ENCODE measurements around the gene TBC1D20. TPM values are rescaled to one million over a fixed set of nuclear protein-coding genes. Genes with fewer than 3 reads are reported as not detected.
A peak's percentile ranks its signal among the peaks of the same experiment; 100 is the strongest.
"Not testable (repeated sequence)": the region's sequence is repeated elsewhere in the genome, so short reads cannot be mapped to it uniquely, and the experiment has no call there.

The TBC1D20 gene, protein sequence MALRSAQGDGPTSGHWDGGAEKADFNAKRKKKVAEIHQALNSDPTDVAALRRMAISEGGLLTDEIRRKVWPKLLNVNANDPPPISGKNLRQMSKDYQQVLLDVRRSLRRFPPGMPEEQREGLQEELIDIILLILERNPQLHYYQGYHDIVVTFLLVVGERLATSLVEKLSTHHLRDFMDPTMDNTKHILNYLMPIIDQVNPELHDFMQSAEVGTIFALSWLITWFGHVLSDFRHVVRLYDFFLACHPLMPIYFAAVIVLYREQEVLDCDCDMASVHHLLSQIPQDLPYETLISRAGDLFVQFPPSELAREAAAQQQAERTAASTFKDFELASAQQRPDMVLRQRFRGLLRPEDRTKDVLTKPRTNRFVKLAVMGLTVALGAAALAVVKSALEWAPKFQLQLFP
- 12.6 TPM for total RNA-seq

DNA sequence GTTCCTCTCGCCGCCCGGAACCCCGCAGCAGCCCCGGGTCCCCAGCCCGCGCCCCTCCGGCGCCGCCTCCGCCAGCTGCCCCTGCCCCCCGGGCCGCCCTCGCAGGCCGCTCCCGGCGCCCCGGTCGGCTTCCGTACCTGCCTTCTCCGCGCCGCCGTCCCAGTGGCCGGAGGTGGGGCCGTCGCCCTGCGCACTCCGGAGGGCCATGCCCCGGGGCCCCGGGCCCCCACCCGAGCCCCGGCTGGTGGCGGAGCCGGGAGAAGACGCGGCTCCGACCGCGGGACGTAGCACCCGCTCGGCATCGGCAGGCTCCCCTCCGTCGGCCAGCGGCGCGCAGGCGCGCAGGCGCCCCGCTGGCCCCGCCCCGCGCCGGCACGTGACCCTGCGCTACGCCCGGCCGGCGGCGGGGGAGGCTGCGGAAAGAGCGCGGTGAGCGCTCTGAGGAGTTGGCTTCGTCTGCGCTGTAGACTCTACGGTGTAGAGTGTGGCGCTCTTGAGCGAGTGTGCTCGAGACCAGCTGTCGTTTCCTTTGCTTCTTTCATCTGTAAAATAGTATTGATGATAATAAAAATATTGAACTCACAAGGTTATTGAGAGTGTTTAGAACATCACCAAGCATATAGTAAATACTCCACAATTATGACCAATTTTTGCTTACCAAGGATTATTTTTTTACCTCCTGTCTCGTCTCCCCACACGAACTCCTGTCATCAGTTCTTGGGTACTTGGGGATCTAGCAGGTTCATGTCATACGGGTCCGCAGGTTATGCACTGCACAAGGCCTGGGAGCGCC lies at the start of gene TBC1D20:
TSS of gene TBC1D20 (minus strand) at position 335 of the 793 bp plus-strand sequence. CDS start at position 207, 128 bp downstream.
- DNase-seq (ENCODE audit: low spot score): peak; percentile 86
- peak; percentile 93 for ATAC-seq

DNA sequence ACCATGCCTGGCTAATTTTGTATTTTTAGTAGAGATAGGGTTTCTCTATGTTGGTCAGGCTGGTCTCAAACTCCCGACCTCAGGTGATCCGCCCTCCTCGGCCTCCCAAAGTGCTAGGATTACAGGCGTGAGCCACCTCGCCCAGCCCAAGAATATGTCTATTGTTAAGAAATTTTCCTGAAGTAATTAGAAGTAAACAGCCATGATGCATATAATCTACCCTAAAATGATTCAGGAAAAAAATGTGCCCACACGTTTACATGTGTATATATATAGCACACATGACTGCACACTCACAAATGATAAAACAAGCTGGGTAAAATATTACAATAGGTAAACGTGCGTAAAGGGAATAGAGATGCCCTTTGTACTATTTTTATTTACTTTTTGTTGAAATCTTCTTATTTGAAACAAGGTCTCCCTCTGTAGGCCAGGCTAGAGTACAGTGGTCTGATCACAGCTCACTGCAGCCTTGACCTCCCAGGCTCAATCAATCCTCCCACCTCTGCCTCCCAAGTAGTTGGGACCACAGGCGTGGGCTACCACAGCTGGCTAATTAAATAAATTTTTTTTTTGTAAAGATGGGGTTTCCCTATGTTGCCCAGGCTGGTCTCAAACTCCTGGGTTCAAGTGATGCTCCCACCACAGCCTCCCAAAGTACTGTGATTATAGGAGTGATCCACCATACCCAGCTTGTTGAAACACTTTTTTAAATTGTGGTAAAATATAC lies 48.2 kb upstream of the TBC1D20 start:
- peak; percentile 48 for DNase-seq (ENCODE audit: low spot score)

DNA sequence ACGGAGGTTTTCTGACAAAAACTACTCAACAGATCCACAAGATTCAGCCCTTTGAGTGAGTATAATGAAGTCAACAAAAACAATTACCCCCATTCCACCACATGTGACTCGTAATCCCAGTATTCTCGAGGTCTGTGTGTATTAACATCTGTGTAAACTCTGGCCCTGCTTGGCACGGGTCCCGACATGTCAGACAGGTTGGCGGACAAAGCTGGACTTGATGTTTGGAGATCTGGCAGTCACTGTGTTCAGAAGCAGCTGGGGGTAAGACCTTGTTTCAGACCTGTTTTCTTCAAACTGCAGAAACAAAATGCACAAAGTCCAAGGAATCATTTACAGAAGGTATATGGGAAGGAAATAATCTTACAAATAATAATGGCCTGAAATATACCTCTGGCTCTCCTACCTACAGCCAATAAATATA lies 46.0 kb upstream of the TBC1D20 start:
- not testable (repeated sequence) for DNase-seq (ENCODE audit: low spot score)
- ATAC-seq: peak; percentile 81

More for the DNA sequence above, 48.2 kb upstream of the TBC1D20 start:
- ATAC-seq: peak; percentile 89

DNA sequence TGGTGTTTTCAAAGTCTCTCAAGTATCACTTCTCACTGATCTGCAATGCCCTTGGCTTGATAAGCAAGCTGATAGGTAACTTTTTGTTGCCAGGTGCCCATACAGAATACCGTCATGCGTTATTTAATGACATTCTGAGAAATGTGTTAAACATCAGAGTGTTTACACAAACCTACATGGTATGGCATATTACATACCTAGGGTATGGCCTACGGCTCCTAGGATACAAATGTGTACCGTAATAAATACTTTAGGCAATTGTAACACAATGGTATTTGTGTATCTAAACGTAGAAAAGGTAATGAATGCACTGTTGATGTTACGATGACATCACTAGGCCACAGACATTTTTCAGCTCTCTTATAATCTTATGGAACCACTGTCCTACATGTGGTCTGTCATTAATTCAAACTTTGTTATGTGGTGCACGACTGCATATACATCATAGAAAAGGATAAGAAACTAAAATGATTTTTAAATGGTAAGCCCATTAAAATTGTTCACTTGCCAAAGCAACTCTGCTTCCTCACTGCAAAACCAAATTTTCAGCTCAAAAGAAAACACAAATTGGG lies 45.5 kb upstream of the TBC1D20 start:
- no peak for ATAC-seq
- no peak for DNase-seq (ENCODE audit: low spot score)

DNA sequence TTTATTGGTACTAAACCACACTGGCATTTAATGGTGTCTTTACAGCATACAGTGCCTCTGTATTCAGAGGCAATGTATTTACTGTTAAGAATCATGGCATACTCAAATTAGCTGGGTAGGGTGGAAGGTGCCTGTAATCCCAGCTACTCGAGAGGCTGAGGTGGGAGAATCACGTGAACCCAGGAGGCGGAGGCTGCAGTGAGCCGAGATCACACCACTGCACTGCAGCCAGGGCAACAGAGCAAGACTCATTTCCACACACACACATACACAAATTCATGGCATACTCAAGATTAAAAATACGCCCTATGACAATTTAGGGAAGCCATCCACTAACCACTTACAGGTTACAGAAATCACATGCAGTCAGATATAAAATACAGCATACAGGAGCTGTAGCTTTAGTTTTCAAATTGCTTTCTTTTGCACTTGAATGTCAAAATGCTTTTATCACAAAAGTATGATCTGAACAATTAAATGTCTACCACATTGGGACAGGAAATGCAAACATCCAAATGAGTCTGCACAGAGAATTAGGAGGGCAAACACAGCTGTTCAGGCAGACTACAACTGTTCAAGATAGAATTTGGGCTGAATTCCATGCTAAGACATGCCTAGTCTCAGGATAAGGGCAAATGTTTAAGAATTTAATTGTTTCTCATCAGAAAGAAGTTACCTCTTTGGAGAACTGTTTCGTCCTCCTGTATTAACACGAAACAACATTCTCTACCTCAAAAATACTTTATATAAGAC lies 44.8 kb upstream of the TBC1D20 start:
- ATAC-seq (no peak), DNase-seq (ENCODE audit: low spot score) (no peak)

DNA sequence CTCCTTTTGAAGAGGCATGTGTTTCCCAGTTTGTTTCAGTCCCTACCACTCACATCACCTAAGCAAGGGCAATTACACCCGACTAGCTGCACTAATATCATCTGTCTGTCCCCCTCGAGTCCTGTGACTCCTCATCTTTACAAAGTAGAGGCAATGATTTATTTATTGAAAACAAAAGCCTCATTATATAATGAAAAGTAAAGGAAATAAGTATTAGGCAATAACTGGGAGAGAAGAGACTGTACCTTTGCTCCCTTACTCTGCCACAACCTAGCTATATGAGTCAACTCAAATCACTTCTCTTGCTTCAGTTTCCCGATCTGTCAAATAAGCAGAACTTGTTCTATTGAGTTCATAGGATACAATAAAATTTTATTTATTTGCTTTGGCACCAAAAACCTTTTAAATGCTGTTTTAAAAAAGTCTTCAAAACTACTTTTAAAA lies 42.3 kb upstream of the TBC1D20 start:
- ATAC-seq (peak; percentile 64), DNase-seq (ENCODE audit: low spot score) (no peak)

DNA sequence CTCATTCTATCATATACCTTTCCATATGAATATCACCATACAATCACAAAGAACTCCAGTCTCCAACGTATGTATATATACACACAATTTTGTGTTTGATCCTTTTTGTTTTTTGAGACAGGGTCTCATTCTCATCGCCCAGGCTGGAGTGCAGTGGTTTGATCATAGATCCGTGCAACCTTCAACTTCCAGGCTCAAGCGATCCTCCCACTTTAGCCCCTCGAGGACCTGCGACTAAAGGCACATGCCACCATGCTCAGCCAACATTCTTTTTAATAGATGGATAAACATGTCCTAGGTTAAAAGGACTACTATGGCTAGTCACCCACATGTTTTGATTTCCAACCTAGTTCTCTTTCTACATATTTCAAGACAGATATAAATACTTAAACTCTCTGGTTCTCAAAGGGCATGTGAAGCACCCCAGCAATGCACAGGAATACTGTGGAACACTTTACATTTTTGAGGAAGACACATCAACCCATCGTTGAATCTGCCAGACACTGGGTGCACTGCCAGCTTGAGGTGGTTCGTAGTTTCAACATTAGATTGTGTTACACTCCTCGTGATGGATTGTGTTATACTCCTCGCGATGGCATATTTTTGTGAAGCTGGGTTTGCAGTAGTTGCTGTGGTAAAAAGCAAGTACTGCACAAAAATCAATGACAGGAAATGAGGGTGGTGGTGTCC lies 40.9 kb upstream of the TBC1D20 start:
- ATAC-seq: no peak

DNA sequence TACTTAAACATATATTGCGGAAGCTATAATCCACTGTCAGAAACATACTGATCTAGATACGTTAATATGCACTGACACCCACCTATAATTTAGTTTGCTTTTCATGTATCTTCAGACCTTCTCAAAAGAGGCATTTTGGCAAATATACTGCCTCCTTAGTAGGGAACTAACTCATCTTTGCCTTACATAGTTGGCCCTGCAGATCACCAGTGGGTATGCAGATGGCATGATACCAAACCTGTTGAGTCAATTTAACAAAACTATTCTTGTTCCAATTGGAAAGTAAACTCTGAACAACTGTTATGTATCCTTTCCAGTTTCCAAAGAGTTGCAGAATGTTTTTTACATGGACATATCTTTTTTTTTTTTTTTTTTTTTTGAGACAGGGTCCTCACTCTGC lies 35.6 kb upstream of the TBC1D20 start:
- ATAC-seq (no peak), DNase-seq (ENCODE audit: low spot score) (no peak)

More for the DNA sequence above, 40.9 kb upstream of the TBC1D20 start:
- DNase-seq (ENCODE audit: low spot score): no peak

DNA sequence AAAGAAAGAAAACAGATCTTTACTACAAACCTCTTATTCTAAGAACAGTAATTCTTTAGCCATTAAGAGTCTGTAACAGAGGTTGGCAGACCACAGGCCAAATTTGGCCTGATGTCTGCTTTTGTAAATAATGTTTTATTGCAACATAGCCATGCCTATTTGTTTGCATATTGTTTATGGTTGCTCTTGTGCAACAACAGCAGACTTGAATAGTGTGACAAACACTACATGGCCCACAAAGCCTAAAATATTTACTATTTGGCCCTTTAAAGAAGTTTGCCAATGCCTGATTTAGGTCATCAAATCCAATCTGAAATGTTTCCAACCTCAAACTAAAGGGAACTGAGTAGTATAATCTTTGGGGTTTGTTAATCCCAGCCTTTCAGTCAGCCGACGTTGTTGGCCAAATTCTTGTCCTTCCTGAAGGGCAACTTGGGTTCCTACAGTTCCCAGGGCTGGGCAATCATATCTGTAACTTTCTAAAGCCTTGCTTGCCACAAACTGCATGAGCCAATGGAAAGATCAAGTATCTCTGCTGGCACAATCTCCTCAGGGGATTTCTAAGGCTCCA lies 33.9 kb upstream of the TBC1D20 start:
- ATAC-seq (peak; percentile 83), DNase-seq (ENCODE audit: low spot score) (peak; percentile 60)

DNA sequence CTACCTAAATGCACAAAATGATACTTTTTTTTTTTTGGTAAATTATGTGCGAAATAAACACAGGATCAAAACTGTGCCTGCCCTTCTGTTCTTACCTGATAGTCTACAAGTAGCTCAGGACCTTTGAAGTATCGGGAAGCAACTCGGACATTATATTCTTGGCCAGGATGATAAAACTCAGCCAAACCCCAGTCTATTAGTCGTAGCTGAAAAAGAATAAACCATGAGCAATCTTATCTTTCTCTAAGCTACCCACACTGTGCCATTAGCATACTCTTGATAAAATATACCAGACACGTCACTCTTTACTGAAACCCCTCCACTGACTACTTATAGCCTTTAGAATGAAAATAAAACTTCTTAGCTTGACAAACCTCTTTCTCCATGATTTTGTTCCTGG lies 29.8 kb upstream of the TBC1D20 start:
- ATAC-seq: no peak
- DNase-seq (ENCODE audit: low spot score): no peak

DNA sequence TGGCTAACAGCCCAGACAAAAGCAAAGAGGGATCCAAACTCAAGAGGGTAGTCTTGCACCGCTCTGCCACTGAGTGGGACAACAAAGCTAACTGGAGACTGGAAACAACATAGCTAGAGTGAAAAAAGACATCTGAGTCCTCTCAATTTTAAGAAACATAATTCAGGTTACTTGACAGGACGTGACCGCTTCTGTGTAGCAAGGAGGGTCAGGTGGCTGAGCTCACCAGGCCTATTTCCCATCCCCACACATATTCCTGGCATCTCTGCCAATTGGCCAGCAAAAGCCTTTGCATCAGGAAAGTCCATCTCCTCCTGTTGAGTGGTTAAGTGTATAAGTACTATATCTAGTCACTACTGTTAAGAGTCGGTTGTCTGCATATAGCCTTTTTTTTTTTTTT lies 25.3 kb upstream of the TBC1D20 start:
- ATAC-seq: no peak
- no peak for DNase-seq (ENCODE audit: low spot score)

DNA sequence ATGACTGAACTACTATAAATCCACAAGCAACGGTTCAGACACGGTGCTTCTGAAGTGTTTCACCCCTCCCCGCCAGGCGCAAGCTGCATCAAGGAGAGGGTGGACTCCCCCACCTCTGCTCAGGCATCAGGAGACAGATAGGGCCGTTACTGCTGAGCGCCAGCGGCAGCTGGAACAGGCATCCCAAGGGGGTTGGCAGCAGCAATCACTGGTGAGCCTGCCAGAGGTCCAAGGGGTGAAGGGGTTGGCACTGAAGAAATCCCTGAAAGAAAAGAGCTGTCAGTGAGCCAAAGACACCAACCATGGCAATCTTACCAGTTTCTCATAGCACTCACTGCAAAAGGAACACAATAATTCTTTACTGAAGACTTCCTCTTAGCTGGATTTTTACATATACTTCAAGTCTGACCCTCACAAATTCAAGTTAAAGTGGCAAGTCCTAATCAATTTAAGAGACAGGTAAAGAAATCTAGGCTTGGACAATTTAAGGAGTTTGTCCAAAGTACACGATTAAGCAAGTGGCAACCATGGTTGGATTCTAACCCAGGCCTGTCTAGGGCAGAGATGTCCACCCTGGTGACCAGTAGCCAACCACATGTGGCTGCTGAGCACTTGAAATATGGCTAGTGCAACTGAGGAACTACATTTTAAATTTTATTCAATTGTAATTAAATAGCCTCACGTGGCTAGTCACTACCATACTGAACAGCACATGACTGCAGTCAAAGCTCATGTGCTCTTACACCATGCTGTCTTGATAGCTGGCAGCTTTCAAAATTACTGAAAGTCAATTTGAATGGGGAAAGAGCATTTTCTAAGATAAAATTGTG lies 21.7 kb upstream of the TBC1D20 start:
- DNase-seq (ENCODE audit: low spot score) (peak; percentile 62), ATAC-seq (peak; percentile 82)

DNA sequence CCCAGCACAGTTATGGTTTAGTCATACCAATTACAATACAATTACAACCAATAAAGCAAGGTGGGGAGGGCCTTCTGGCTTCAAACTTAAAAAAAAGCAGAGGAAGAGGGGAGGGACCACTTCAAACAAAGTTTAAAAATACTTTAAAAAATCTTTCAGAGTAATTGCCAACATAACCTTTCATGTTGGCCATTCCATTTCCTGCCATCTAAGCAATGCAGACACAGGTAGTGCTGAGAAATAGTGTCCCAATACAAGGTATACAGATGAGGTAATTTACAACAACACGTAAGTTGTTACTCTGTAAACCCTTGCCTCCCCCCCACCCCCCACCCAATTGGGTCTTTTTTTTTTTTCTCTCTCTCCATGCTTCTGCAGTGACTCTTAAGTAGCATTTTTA lies 18.8 kb upstream of the TBC1D20 start:
- no peak for DNase-seq (ENCODE audit: low spot score)
- ATAC-seq: no peak

DNA sequence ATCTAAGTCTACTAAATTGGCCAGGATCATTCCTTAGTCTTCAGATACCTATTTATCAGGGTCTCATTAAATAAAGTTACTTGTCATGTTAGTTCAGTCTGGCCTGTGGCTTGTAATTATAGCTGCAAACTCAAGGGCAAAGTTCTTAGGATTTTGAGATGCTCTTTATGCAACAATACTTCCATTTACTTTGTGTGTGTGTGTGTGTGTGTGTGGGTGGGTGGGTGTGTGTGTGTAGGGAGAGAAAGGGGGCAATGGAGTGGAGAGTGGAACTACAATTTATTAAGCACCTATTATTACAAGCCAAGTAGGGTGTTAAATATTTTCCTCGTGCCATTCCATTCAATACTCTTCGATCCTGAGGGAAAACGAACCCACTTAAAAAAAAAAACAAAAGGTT lies 17.7 kb upstream of the TBC1D20 start:
- ATAC-seq: no peak
- DNase-seq (ENCODE audit: low spot score): no peak

DNA sequence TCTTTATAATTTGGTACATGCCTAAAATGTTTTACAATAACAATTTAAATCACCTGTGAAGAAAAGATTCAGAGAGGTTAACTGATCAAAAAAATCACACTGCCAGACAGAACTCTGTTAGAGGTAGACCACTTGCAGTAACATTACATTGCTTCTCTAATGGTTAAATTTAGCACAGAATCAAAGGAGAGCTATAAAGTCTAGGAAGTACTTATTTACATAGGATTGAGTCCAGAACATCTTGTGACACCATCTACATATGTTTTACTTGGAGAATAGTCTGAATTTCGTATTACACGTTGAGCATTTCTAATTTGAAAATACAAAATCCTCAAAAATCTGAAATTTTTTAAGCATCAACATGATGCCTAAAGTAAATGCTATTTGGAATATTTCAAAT lies 17.2 kb upstream of the TBC1D20 start:
- no peak for ATAC-seq
- DNase-seq (ENCODE audit: low spot score): no peak

DNA sequence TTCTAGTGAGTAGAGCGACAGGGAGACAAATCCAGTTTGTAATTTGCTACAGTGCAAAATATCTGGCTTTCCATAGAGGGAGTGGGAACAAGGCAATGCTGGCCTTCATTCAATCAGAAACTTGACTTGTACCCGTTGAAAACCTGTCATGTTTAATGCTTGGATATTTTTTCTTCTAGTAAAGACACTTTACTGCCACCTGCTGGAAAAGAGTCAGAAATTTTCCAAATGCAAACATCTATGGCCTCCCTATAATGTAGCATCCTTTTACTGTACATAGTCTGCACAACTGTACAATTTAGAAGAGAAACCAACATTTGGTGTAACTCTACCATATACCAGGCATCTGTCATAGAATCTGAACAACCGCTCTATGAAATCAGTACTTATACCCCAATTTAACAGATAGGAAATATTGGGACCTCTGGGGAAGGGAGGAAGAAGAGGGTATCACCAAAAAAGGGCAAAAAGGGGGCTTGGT lies 16.7 kb upstream of the TBC1D20 start:
- peak; percentile 73 for ATAC-seq
- no peak for DNase-seq (ENCODE audit: low spot score)

DNA sequence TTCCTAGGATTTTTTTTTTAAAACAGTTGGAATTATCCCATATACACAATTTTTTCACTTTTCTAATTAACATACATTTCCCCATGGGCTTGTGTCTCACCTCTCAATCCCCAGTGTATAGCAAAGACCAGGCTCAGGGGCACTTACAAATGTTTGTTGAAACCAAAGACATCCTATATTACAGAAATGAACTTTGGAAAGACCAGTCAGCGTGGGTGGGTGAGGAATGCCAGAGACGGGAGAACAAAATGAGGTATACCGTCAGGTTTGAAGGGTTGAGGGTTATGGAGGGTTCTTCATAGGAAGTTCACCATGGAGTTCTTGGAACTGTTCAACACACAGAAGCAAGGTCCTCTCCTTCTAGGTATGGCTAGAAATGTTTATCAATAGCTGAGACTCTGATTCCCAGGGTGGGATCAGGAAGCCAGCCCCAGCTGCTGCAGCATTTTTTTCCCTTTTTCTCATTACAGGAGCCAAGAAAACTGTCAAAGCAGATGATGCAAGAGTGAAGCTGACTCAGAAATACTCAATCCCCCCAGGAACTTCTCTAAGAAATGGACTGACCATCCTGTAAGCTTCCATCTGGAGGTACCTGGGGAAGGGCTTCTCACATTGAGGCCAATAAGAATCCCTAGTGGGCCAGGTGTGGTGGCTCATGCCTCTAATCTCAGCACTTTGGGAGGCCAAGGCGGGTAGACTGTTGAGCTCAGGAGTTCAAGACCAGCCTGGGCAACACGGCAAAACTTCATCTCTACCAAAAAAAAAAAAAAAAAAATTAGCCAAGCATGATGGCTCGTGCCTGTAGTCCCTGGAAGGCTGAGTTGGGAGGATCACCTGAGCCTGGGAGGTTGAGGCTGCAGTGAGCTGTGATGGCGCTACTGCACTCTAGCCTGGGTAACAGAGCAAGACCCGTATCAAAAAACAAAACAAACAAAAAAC lies 15.9 kb upstream of the TBC1D20 start:
- DNase-seq (ENCODE audit: low spot score) (no peak), ATAC-seq (no peak)

All from left lobe of liver (tissue), 2 donors.